ENCODE data around the gene NEB. TPM values are rescaled to one million over a fixed set of nuclear protein-coding genes. Genes with fewer than 3 reads are reported as not detected.

Gene NEB
- total RNA-seq, 1 experiment from 2014 or later = not detected

DNA sequence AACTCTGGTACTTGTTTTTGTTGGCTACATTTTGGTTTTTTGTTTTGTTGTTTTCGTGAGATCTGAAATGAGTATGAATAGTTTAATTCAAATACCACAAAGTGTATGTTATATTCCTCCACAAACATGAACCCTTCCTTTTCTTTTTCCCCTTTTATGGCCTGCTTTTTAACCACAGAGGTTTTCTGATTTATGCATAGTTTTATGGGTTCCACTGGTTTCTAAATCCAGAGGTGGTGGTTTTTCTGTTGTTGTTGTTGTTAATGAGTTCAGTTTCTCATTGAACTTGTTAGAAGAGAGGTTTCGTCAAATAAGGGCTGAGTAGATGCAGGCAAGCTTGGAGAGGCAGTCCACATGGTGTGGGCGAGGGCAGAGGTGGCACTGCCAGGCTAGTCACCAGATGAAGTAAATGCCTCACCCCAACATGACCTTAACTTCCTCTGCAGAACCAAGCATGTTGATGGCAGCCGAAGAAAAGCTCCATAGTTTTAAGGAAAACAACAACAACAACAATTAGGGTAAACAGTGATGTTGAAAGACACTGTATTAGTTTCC lies 252.0 kb downstream of the NEB start:
- no peak for DNase-seq (ENCODE audit: low spot score)

DNA sequence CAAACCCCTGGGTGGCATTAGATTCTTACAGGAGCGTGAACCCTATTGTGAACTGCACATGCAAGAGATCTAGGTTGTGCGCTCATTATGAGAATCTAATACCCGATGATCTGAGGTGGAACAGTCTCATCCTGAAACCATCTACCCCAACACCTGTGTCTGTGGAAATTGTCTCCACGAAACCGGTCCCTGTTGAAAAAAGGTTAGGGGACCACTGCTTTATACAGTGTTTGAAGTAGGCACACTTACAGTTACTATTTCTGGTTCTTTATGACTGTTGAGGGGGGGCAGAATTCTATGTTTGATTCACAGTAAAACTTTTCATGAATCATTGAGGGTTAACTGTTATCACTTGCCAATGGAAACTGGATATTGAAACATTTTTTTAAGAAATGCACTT lies 252.5 kb downstream of the NEB start:
- DNase-seq (ENCODE audit: low spot score) = no peak

DNA sequence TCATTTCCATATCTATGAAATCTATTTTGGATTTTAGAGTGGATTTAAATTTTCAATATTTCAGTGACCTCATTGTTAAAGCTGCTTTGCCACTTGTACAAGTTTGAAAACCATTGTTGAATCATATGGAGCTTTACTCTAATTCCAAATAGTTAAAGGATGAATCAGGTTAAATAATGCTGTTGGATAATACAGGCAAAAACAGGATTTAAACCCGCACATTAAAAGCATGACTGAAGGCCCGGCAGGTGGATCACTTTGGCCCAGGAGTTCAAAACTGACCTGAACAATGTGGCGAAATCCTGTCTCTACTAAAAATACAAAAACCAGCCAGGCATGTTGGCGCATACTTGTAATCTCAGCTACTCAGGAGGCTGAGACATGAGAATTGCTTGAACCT lies 256.3 kb downstream of the NEB start:
- peak; percentile 5 for DNase-seq (ENCODE audit: low spot score)

DNA sequence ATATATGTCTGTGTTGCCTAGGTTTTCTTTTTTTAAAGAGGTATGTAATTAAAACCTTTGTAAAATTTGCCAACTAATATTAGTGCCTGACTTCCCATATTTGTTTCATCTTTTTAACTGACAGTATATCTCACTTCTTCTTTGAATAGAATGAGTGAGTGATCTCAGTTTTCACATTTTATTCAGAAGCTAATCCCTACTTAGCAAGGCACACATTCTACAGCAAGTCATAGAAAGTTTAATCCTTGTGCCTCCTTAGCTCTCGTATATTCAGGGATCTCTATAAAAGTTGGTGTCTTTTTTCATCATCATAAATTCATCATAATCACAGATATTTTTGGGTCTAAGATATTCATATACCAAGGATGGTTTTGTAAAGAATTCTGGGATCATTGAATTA lies 258.0 kb downstream of the NEB start:
- DNase-seq (ENCODE audit: low spot score) = no peak

DNA sequence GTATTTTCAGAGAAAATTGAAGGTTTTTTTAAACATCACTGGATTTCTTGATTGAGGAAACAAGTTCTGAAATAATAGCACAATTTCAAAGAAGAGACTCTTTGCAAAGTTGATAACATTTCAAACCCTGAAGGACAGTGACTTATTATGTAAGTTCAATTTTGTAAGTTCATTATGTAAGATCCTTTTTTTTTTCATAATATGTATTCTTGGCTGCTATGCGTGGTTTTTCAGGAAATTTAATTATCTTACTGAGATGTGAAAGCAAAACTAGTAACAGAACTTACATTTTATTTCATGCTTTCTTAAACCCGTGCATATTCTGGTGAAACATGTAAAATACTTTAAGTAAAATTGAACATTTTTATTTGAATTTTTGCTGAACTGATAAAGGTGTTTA lies 259.2 kb downstream of the NEB start:
- DNase-seq (ENCODE audit: low spot score) = no peak

DNA sequence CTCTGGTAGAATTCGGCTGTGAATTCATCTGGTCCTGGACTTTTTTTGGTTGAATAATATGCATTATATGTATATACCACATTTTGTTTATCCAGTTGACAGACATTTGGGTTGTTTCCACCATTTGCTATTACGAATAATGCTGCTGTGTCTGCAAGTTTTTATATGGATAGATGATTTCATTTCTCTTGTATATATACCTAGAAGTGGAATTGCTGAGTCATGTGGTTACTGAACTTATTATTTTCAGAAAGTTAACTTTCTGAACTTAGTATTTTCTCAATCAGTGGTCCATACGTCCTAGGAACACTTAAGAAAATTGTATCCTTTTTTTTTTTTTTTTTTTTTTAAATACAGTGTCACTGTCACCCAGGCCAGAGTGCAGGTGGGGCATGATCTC lies 261.3 kb downstream of the NEB start:
- DNase-seq (ENCODE audit: low spot score) = no peak

DNA sequence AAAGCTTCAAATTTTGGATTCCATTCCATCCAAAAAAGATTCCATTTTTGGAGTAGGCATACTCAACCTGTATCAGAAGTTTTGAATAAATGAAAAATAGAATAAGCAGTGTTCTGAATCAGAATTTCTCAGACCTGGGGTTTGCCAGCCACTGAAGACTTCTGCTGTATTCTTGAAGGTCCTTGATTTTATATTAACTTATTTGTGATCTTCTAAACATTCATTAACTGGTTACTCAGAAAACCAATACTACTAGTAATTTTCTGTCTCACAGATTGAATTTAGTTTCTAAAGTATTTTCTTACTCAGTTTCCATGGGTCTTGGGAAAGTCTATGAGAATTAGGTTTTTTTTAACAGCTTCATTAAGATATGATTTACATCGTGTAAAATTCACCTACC lies 263.7 kb downstream of the NEB start:
- DNase-seq (ENCODE audit: low spot score) = no peak

DNA sequence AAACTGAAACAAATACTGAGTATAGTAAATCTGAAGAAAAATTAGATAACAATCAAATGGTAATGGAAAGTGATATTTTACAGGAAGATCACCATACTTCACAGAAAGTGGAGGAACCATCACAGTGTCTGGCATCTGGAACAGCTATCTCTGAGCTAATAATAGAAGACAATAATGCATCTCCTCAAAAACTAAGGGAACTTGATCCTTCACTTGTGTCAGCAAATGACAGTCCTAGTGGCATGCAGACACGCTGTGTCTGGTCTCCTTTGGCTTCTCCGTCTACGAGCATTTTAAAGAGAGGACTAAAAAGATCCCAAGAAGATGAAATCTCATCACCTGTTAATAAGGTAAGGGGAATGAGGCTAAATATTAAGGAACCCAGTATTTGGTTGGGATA lies 268.5 kb downstream of the NEB start:
- no peak for DNase-seq (ENCODE audit: low spot score)

DNA sequence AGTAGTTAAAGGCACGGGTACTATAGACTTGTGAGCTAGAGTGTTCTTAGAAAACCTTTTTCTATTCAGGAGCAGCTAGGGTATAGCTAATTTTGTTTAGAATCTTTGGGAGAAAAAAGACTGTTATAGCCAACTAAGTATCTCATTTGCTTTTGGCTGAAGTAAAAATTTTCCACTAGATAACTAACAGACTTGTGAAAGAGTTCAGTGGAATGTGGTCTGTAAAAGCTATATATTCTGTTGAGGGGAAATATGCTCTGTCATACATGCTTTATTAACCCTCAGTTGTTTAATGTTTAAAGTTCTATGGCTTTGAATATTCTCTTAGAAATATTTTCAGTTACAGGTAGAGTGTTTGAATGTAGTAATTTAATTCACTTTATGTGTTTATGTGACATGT lies 274.9 kb downstream of the NEB start:
- no peak for DNase-seq (ENCODE audit: low spot score)

DNA sequence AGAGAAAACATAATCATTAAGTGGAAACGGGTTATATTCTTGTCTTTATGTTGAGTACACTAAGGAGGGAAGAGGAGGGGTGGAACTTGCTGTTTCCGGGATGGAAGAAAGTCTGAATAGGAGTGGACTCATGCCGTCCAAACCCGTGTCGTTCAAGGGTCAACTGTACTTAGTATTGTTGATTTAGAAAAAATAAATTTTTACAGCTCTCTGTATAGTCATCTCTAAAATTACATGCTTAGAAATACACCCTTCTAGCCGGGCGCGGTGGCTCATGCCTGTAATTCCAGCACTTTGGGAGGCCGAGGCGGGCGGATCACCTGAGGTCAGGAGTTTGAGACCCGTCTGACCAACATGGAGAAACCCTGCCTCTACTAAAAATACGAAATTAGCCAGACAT lies 295.1 kb downstream of the NEB start:
- DNase-seq (ENCODE audit: low spot score) = no peak

DNA sequence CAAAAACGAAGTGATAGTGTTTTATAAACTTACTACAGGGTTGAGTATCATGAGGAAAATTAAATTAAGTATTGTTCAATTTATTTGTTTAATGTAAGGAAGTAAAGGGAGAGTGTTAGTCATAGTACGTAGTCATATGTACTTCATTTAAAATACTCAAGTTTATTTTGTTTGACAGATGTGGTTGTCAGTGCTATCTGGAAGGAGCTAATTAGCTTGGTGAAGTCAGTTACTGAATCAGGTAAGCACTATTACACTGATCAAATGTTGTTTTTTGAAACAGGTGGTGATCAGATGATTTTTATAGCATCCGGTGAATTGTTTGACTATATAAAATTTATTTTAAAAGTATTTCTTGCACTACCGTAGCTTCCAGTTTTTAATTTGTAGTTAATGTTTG lies 295.8 kb downstream of the NEB start:
- DNase-seq (ENCODE audit: low spot score) = no peak

DNA sequence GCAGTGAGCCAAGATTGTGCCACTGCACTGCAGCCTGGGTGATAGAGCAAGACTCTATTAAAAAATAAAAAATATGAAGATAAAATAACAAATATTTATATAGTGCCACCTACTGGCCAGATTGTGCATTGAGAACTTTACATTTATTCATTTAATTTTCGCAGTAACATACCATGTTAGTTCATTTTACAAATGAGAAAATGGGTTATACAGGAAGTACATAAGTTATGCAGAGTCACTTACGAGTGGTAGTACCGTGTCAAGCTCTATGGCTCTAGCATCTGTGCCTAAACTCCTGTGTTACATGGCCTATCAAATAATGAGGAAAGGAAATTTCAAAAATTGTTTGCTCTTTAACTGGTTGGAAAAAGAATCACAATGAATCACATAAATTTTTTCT lies 296.6 kb downstream of the NEB start:
- DNase-seq (ENCODE audit: low spot score) = peak; percentile 23

Other genes starting within 250 kb of the NEB start
- 57.3 and 76.7 TPM in 2 replicates for gene ARL5A, start 93.9 kb upstream of the NEB start, total RNA-seq (2014; rRNA removed; shearing (Covaris generic))

All from A172 (cell line).